ENCODE data around the gene CCR8. TPM values are rescaled to one million over a fixed set of nuclear protein-coding genes. Genes with fewer than 3 reads are reported as not detected.
A peak's percentile ranks its signal among the peaks of the same experiment; 100 is the strongest.
"Not testable (repeated sequence)": the region's sequence is repeated elsewhere in the genome, so short reads cannot be mapped to it uniquely, and the experiment has no call there.

Gene CCR8
- total RNA-seq, 4 donors from 2014 or later = not detected

DNA sequence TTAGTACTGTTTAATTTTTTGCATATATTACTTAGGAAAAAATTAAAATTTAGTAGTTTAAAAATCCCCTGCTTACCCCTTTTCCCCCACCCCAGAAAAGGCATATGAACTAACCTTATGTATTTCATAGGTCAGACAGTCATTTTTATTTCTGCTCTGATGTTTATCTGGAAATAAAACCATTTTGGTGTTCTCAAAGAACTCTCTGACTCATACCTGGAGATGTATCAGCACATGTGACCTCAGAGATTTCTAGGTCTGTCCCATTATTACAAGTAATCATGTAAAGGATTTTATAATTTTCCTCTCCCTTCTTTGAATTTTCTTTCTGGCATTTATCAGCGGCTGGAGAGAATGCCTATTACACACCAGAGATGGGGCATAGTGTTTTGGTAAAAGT lies 14.1 kb upstream of the CCR8 start:
- TF ChIP-seq, protein P1, sequence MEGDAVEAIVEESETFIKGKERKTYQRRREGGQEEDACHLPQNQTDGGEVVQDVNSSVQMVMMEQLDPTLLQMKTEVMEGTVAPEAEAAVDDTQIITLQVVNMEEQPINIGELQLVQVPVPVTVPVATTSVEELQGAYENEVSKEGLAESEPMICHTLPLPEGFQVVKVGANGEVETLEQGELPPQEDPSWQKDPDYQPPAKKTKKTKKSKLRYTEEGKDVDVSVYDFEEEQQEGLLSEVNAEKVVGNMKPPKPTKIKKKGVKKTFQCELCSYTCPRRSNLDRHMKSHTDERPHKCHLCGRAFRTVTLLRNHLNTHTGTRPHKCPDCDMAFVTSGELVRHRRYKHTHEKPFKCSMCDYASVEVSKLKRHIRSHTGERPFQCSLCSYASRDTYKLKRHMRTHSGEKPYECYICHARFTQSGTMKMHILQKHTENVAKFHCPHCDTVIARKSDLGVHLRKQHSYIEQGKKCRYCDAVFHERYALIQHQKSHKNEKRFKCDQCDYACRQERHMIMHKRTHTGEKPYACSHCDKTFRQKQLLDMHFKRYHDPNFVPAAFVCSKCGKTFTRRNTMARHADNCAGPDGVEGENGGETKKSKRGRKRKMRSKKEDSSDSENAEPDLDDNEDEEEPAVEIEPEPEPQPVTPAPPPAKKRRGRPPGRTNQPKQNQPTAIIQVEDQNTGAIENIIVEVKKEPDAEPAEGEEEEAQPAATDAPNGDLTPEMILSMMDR (IDR thresholded peaks at IDR 0.05) = no peak
- no peak for TF ChIP-seq POLR2A (IDR thresholded peaks at IDR 0.05)
- no peak for DNase-seq
- no peak overlapping the region for H3K27ac ChIP-seq
- H3K4me3 ChIP-seq = no peak overlapping the region
- peaks cover 0 to 6% (median 0%) of the 10 kb centered on the region in 4 donors for H3K4me1 ChIP-seq
- peaks cover 0 to 4% (median 2%) of the 10 kb centered on the region in 4 donors for H3K9me3 ChIP-seq
- no peaks in the 10 kb centered on the region for H3K36me3 ChIP-seq
- no peaks in the 10 kb centered on the region for H3K27me3 ChIP-seq

DNA sequence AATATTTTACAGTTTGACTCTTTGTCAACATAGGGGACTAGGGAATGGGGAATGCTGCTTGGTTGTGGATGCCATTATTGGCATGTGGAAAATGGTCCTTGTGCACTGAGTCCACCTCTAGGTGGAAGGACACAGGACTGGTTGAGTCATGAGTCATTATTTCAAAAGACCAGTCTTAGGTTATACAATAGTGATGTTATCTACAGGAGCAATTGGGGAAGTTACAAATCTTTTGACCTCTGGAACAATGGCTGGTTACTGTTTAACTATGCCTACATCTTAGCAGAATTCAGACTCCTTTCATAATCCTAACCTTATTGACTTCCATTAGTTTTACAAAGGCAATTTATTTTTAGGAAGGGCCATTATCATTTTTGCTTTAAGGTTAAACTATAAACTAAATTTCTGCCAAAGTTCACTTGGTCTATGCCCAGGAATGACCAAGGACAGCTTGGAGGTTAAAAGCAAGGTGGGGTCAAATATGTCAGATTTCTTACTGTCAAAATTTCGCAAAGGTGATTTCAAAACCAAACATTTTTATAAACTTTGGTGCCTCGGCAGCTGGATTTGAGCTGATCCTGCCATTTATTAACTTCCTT lies 11.8 kb upstream of the CCR8 start:
- no peaks in the 10 kb centered on the region for H3K27me3 ChIP-seq
- H3K36me3 ChIP-seq = no peaks in the 10 kb centered on the region
- H3K9me3 ChIP-seq = peaks cover 0 to 4% (median 2%) of the 10 kb centered on the region in 4 donors
- peaks cover 0 to 6% (median 0%) of the 10 kb centered on the region in 4 donors for H3K4me1 ChIP-seq
- H3K27ac ChIP-seq = peak overlapping the region in 3 of 4 donors; percentile 22 to 56 (median 42)
- H3K4me3 ChIP-seq = no peak overlapping the region
- no peak for TF ChIP-seq POLR2A (IDR thresholded peaks at IDR 0.05)
- TF ChIP-seq, protein P1 (IDR thresholded peaks at IDR 0.05) = peak in 3 of 6 experiments; percentile 34 to 47 (median 37)
- DNase-seq = no peak

DNA sequence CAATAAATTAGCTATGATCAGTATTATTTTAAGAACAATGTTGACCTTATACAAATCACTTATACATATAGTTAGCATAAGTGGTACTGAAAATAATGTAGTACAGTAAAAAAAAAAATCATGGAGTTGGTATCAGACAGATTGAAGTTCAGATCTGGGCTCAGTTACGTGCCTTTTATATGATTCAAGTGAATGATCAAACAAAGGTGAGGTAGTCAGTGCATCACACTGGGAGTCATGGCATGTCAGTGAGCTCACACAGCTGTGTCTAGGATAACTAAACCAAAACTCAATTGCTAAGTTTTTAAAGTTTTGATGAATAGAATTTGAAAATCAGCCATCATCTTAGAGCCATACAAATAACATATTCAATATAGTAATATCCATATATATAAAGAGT lies 11.2 kb upstream of the CCR8 start:
- no peaks in the 10 kb centered on the region for H3K36me3 ChIP-seq
- H3K9me3 ChIP-seq = peaks cover 0 to 4% (median 2%) of the 10 kb centered on the region in 4 donors
- DNase-seq = peak in 1 of 3 donors; percentile 57
- H3K4me1 ChIP-seq = peaks cover 0 to 6% (median 0%) of the 10 kb centered on the region in 4 donors
- no peak overlapping the region for H3K4me3 ChIP-seq
- TF ChIP-seq, protein P1 (IDR thresholded peaks at IDR 0.05) = no peak
- no peak for TF ChIP-seq POLR2A (IDR thresholded peaks at IDR 0.05)
- H3K27me3 ChIP-seq = no peaks in the 10 kb centered on the region
- H3K27ac ChIP-seq = peak overlapping the region in 2 of 4 donors; percentile 42 to 56

DNA sequence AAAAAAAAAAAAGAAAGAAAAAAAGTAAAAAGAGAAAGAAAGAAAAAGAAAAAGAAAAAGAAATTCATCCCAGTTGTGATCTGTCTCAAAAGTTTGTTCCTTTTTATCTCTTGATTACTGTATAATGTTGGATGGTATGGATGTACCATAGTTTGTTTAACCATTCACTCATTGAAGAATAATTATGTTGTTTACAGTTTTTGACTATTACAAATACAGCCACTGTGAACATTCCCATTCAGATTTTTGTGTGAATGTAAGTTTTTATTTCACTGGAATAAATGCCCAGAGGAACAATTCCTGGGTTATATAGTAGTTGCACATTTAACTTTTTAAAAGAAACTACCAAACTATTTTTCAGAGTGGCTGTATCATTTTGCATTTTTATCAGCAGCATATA lies 10.3 kb upstream of the CCR8 start:
- H3K9me3 ChIP-seq = peaks cover 0 to 4% (median 2%) of the 10 kb centered on the region in 4 donors
- no peak overlapping the region for H3K27ac ChIP-seq
- no peak for DNase-seq
- no peaks in the 10 kb centered on the region for H3K27me3 ChIP-seq
- no peak overlapping the region for H3K4me3 ChIP-seq
- peaks cover 0 to 6% (median 0%) of the 10 kb centered on the region in 4 donors for H3K4me1 ChIP-seq
- H3K36me3 ChIP-seq = no peaks in the 10 kb centered on the region
- TF ChIP-seq, protein P1 (IDR thresholded peaks at IDR 0.05) = no peak
- no peak for TF ChIP-seq POLR2A (IDR thresholded peaks at IDR 0.05)

DNA sequence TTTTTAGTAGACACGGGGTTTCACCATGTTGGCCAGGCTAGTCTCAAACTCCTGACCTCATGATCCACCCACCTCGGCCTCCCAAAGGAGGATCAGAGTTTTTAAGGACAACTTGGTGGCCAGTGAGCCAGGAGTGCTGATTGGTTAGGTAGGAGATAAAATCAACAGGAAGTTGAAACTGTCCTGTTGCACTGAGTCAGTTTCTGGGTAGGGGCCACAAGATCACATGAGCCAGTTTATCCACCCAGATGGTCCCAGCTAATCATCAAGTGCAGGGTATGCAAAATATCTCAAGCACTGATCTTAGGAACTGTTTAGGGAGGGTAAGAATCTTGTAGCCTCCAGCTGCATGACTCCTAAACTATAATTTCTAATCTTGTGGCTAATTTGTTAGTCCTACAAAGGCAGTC lies 7.9 kb upstream of the CCR8 start:
- H3K36me3 ChIP-seq, H3K27me3 ChIP-seq, DNase-seq, H3K27ac ChIP-seq, H3K9me3 ChIP-seq, H3K4me3 ChIP-seq, H3K4me1 ChIP-seq: not testable (repeated sequence)

DNA sequence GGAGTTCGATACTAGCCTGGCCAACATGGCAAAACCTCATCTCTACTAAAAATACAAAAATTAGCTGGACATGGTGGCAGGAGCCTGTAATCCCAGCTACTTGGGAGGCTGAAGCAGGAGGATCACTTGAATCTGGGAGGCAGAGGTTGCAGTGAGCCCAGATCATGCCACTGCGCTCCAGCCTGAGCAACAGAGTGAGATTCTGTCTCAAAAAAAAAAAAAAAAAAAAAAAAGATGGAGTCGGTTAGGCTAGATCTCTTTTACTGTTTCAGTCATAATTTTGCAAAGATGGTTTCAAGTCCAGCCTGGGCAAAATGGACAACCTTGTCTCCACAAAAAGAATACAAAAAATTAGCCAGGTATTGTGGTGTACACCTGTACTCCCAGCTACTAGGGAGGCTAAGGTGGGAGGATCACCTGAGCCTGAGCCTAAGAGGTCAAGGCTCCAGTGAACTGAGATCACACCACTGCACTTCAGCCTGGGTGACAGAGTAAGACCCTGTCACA lies 7.2 kb upstream of the CCR8 start:
- H3K36me3 ChIP-seq, H3K9me3 ChIP-seq, H3K4me3 ChIP-seq, DNase-seq, H3K27me3 ChIP-seq, H3K27ac ChIP-seq, H3K4me1 ChIP-seq: not testable (repeated sequence)

Data from Peyer's patch (tissue), 4 donors.